ENCODE measurements around the gene MICAL3. TPM values are rescaled to one million over a fixed set of nuclear protein-coding genes. Genes with fewer than 3 reads are reported as not detected.
A peak's percentile ranks its signal among the peaks of the same experiment; 100 is the strongest.

Gene MICAL3
- total and polyA plus RNA-seq, 2 donors from 2014 or later = 5.0 to 99.4 TPM

DNA sequence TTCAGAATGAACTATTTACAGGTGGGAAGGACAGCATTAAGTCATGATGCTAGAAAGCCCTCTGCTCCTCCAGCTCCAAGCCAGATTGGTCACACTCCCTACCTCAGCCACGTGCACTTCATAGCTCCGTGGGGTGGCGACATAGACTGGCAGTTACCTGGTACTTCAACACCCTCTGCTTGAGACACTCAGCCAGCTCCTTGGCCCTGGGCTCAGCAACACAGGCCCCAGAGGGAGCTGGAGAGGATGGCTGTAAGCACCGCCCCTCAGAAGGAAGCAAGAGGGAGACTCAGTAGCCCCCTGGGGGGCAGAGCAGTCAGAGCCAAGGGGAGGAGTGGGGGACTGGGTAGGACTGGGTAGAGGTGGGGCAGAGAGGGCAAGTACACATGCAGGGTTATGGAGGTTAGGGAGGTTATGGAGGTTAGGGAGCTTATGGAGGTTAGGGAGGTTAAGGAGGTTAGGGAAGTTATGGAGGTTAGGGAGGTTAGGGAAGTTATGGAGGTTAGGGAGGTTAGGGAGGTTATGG, 148.0 kb downstream of the MICAL3 start:
- intact Hi-C loops (cut with DNase I) = loop anchor here (10.0 kb wide), 1 partner anchor 52 kb away; no protein-coding TSS in a partner anchor
- peak in 2 of 5 donors; percentile 41 to 46 for DNase-seq
- H3K4me1 ChIP-seq (ENCODE audit: control insufficient read depth in 2 of 3, insufficient read depth in 2 of 3, low read depth in 1 of 3, low read length in 3 of 3) = no peaks in the 10 kb centered on the region
- H3K9ac ChIP-seq (ENCODE audit: low read length in 3 of 3) = no peak overlapping the region
- no peak for FAIRE-seq
- H3K27me3 ChIP-seq (ENCODE audit: control insufficient read depth, insufficient read depth, low read length) = no peaks in the 10 kb centered on the region
- peaks cover 0 to 29% (median 16%) of the 10 kb centered on the region in 3 donors for H3K36me3 ChIP-seq (ENCODE audit: control insufficient read depth in 2 of 3, insufficient read depth in 3 of 3, low read length in 3 of 3)
- TF ChIP-seq, protein P1, sequence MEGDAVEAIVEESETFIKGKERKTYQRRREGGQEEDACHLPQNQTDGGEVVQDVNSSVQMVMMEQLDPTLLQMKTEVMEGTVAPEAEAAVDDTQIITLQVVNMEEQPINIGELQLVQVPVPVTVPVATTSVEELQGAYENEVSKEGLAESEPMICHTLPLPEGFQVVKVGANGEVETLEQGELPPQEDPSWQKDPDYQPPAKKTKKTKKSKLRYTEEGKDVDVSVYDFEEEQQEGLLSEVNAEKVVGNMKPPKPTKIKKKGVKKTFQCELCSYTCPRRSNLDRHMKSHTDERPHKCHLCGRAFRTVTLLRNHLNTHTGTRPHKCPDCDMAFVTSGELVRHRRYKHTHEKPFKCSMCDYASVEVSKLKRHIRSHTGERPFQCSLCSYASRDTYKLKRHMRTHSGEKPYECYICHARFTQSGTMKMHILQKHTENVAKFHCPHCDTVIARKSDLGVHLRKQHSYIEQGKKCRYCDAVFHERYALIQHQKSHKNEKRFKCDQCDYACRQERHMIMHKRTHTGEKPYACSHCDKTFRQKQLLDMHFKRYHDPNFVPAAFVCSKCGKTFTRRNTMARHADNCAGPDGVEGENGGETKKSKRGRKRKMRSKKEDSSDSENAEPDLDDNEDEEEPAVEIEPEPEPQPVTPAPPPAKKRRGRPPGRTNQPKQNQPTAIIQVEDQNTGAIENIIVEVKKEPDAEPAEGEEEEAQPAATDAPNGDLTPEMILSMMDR (IDR thresholded peaks at IDR 0.05; ENCODE audit: borderline replicate concordance, extremely low read depth, insufficient read depth) = no peak
- no peak overlapping the region for H3K4me3 ChIP-seq (ENCODE audit: low read length in 3 of 3)
- no peak overlapping the region for H3K27ac ChIP-seq (ENCODE audit: low read depth in 2 of 2, low read length in 2 of 2)
- peaks cover 0 to 1% (median 0%) of the 10 kb centered on the region in 3 donors for H3K9me3 ChIP-seq (ENCODE audit: control insufficient read depth in 2 of 3, insufficient read depth in 1 of 3, low read length in 3 of 3)

DNA sequence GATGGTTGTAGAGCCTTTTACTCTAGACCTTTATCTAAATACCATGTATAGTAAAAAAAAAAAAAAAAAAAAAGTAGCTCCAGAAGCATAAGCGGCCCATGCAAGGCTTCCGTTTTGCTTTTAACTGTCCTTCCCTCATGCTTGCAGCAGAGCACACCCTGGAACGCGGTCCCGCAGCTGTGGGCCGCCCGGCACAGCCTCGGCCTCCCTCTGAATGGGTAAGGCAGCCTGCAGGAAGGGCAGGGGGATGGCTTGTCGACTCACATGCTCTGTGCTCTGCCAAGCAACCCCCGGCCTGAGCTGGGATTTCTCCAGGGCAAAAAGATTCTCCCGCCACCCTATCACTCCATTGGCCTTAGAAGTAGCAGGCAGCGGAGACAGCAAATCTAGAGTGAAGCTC, 148.7 kb downstream of the MICAL3 start:
- Histone ChIP-seq H3K4me3 (ENCODE audit: low read length in 3 of 3) (no peak overlapping the region), H3K9me3 (ENCODE audit: control insufficient read depth in 2 of 3, insufficient read depth in 1 of 3, low read length in 3 of 3) (peaks cover 0 to 1% (median 0%) of the 10 kb centered on the region in 3 donors), H3K27me3 (ENCODE audit: control insufficient read depth, insufficient read depth, low read length) (no peaks in the 10 kb centered on the region), H3K4me1 (ENCODE audit: control insufficient read depth in 2 of 3, insufficient read depth in 2 of 3, low read depth in 1 of 3, low read length in 3 of 3) (no peaks in the 10 kb centered on the region), H3K9ac (ENCODE audit: low read length in 3 of 3) (no peak overlapping the region), H3K27ac (ENCODE audit: low read depth in 2 of 2, low read length in 2 of 2) (no peak overlapping the region), H3K36me3 (ENCODE audit: control insufficient read depth in 2 of 3, insufficient read depth in 3 of 3, low read length in 3 of 3) (peaks cover 0 to 30% (median 22%) of the 10 kb centered on the region in 3 donors)
- no peak for FAIRE-seq
- DNase-seq = no peak
- TF ChIP-seq, protein P1 (IDR thresholded peaks at IDR 0.05; ENCODE audit: borderline replicate concordance, extremely low read depth, insufficient read depth) = no peak
- intact Hi-C loops (cut with DNase I) = loop anchor here (10.0 kb wide), 1 partner anchor 51 kb away; no protein-coding TSS in a partner anchor

DNA sequence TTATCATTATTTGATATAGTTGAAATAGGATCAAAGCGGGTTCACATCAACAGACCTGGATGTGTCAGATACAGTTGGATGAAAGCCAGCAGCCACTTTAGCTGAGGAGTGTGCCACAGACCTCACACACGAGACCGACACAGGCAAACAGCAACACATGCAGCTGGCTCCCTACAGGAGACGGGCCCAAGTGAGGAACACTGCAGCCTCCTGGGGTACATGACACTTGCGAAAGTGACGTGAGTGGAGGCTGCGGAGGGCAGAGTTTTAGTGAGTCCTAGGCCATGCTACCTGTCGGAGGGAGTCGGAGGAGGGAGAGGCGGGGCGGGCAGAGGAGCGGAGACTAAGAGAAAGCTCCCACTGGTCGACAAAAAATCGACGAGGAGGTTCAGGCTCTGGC, 149.2 kb downstream of the MICAL3 start:
- FAIRE-seq = no peak

More for the DNA sequence above, 149.2 kb downstream of the MICAL3 start:
- H3K9me3 ChIP-seq (ENCODE audit: control insufficient read depth in 2 of 3, insufficient read depth in 1 of 3, low read length in 3 of 3) = peaks cover 0 to 1% (median 0%) of the 10 kb centered on the region in 3 donors
- no peak overlapping the region for H3K9ac ChIP-seq (ENCODE audit: low read length in 3 of 3)
- TF ChIP-seq, protein P1 (IDR thresholded peaks at IDR 0.05; ENCODE audit: borderline replicate concordance, extremely low read depth, insufficient read depth) = no peak
- no peak for DNase-seq
- peaks cover 0 to 34% (median 23%) of the 10 kb centered on the region in 3 donors for H3K36me3 ChIP-seq (ENCODE audit: control insufficient read depth in 2 of 3, insufficient read depth in 3 of 3, low read length in 3 of 3)
- intact Hi-C loops (cut with DNase I) = loop anchor here (10.0 kb wide), 1 partner anchor 50 kb away; no protein-coding TSS in a partner anchor
- no peaks in the 10 kb centered on the region for H3K27me3 ChIP-seq (ENCODE audit: control insufficient read depth, insufficient read depth, low read length)
- H3K4me3 ChIP-seq (ENCODE audit: low read length in 3 of 3) = no peak overlapping the region
- no peak overlapping the region for H3K27ac ChIP-seq (ENCODE audit: low read depth in 2 of 2, low read length in 2 of 2)
- H3K4me1 ChIP-seq (ENCODE audit: control insufficient read depth in 2 of 3, insufficient read depth in 2 of 3, low read depth in 1 of 3, low read length in 3 of 3) = no peaks in the 10 kb centered on the region
